Amygdala (tissue), 56 donors: ENCODE data around the gene TKT.
"Not testable (repeated sequence)": the region's sequence is repeated elsewhere in the genome, so short reads cannot be mapped to it uniquely, and the experiment has no call there.

Source experiments
- DNase-seq, 56 donors: peaks; one replicate each; lab custom pipeline; 2025; lab: John Stamatoyannopoulos, UW

TKT gene

GRCh38 chr3:53255775-53256703 is at the start of gene TKT:
Gene TKT, minus strand, starts transcription at chr3:53256022. Its CDS starts 80 bp downstream, at chr3:53255942.
- DNase-seq: peak in 53 of 56 donors; percentile 26 to 92 (median 77)

GRCh38 chr3:53303957-53304356 is 48.1 kb upstream of the TKT start:
- peak in 1 of 56 donors; percentile 5 for DNase-seq

GRCh38 chr3:53303549-53303948 is 47.7 kb upstream of the TKT start:
- DNase-seq: no peak

- no peak for DNase-seq
Measured at GRCh38 chr3:53300826-53301225, 45.0 kb upstream of the TKT start.

GRCh38 chr3:53299611-53300023 is 43.8 kb upstream of the TKT start:
- peak in 4 of 56 donors; percentile 2 to 33 (median 16) for DNase-seq

- DNase-seq: no peak
Measured at GRCh38 chr3:53295410-53295809, 39.6 kb upstream of the TKT start.

- DNase-seq: peak in 4 of 56 donors; percentile 12 to 17 (median 14)
Measured at GRCh38 chr3:53293867-53294266, 38.0 kb upstream of the TKT start.

- no peak for DNase-seq
Measured at GRCh38 chr3:53288214-53288613, 32.4 kb upstream of the TKT start.

GRCh38 chr3:53287131-53287629 is 31.4 kb upstream of the TKT start:
- DNase-seq: peak in 14 of 56 donors; percentile 1 to 40 (median 13)

GRCh38 chr3:53286727-53287126 is 30.9 kb upstream of the TKT start:
- peak in 3 of 56 donors; percentile 5 to 9 (median 5) for DNase-seq

GRCh38 chr3:53282581-53282980 is 26.8 kb upstream of the TKT start:
- peak in 1 of 56 donors; percentile 13 for DNase-seq

GRCh38 chr3:53278667-53279066 is 22.8 kb upstream of the TKT start:
- DNase-seq: no peak

GRCh38 chr3:53274938-53275605 is 19.2 kb upstream of the TKT start:
- DNase-seq: no peak

GRCh38 chr3:53273146-53273670 is 17.4 kb upstream of the TKT start:
- DNase-seq: no peak

GRCh38 chr3:53269888-53270880 is 14.4 kb upstream of the TKT start:
- peak in 52 of 56 donors; percentile 40 to 91 (median 68) for DNase-seq

- DNase-seq: not testable (repeated sequence)
Measured at GRCh38 chr3:53269193-53269592, 13.4 kb upstream of the TKT start.

- DNase-seq: no peak
Measured at GRCh38 chr3:53267766-53268165, 11.9 kb upstream of the TKT start.

GRCh38 chr3:53264718-53265117 is 8.9 kb upstream of the TKT start:
- DNase-seq: no peak

- DNase-seq: no peak
Measured at GRCh38 chr3:53263907-53264306, 8.1 kb upstream of the TKT start.

- DNase-seq: no peak
Measured at GRCh38 chr3:53261712-53262111, 5.9 kb upstream of the TKT start.
